Measurements from ENCODE around the gene NPVF. TPM values are rescaled to one million over a fixed set of nuclear protein-coding genes. Genes with fewer than 3 reads are reported as not detected.

Gene NPVF
- total and polyA plus RNA-seq, 3 experiments from 2014 or later, result not detected

DNA sequence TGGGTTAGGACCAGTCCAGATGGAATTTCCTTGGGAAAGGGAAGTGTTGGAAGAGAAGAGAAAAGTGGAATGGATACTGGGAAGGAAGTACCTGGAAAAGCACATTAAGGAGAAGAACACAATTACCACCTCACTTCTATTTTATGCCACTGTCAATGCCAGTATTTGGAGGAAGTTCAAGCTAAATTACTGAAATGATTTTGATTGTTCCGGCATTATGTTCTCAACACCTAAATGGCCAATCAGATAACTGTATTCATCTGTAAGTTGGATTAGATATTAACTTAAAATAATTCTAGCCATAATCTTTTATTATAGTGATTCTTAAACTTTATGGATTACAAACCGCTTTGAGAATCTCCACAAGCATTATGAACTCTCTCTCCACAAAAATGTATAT, 7.3 kb downstream of the NPVF start:
- Mint-ChIP-seq H3K4me3 (no peak overlapping the region), H3K36me3 (peaks cover 0 to 1% (median 0%) of the 10 kb centered on the region in 3 donors), H3K9me3 (peaks cover 0 to 1% (median 0%) of the 10 kb centered on the region in 5 donors), H3K27me3 (peaks cover 8 to 72% of the 10 kb centered on the region in 2 donors), H3K4me1 (no peaks in the 10 kb centered on the region), H3K27ac (no peak overlapping the region)
- Histone ChIP-seq H3K27ac (ENCODE audit: low read depth, low read length) (no peak overlapping the region), H3K4me3 (ENCODE audit: low read length) (no peak overlapping the region), H3K27me3 (ENCODE audit: insufficient read depth, low read length, poor library complexity, severe bottlenecking) (peaks cover 8% of the 10 kb centered on the region), H3K36me3 (ENCODE audit: insufficient read depth, low read length) (no peaks in the 10 kb centered on the region), H3K4me1 (ENCODE audit: insufficient read depth, low read length) (no peaks in the 10 kb centered on the region), H3K9me3 (ENCODE audit: low read length) (no peaks in the 10 kb centered on the region)
- POLR2A ChIA-PET, result interaction anchor here (0.8 kb wide), 1 partner anchor 1085 kb away, joined by 3 read pairs; no protein-coding TSS in a partner anchor
- CTCF ChIA-PET, result no interaction called here
- DNase-seq, result no peak

GRCh38 chr7:25218191-25218590, 10.1 kb downstream of the NPVF start:
- no peak overlapping the region for H3K27ac ChIP-seq (ENCODE audit: low read depth, low read length)
- H3K4me3 ChIP-seq (ENCODE audit: low read length), result no peak overlapping the region
- H3K27ac Mint-ChIP-seq, result no peak overlapping the region
- no peaks in the 10 kb centered on the region for H3K4me1 ChIP-seq (ENCODE audit: insufficient read depth, low read length)
- H3K36me3 ChIP-seq (ENCODE audit: insufficient read depth, low read length), result no peaks in the 10 kb centered on the region
- no peaks in the 10 kb centered on the region for H3K9me3 Mint-ChIP-seq
- no peaks in the 10 kb centered on the region for H3K9me3 ChIP-seq (ENCODE audit: low read length)
- no peak for DNase-seq
- POLR2A ChIA-PET, result no interaction called here
- no peaks in the 10 kb centered on the region for H3K4me1 Mint-ChIP-seq
- no peak overlapping the region for H3K4me3 Mint-ChIP-seq
- H3K27me3 Mint-ChIP-seq, result peaks cover 2 to 68% of the 10 kb centered on the region in 2 donors
- CTCF ChIA-PET, result no interaction called here
- peaks cover 0 to 1% (median 0%) of the 10 kb centered on the region in 3 donors for H3K36me3 Mint-ChIP-seq
- no peaks in the 10 kb centered on the region for H3K27me3 ChIP-seq (ENCODE audit: insufficient read depth, low read length, poor library complexity, severe bottlenecking)

- DNase-seq, result peak in 1 of 5 donors; percentile 18
- Histone ChIP-seq H3K9me3 (ENCODE audit: low read length) (no peaks in the 10 kb centered on the region), H3K4me1 (ENCODE audit: insufficient read depth, low read length) (no peaks in the 10 kb centered on the region), H3K27me3 (ENCODE audit: insufficient read depth, low read length, poor library complexity, severe bottlenecking) (no peaks in the 10 kb centered on the region), H3K36me3 (ENCODE audit: insufficient read depth, low read length) (no peaks in the 10 kb centered on the region), H3K4me3 (ENCODE audit: low read length) (no peak overlapping the region), H3K27ac (ENCODE audit: low read depth, low read length) (no peak overlapping the region)
- Mint-ChIP-seq H3K36me3 (peaks cover 0 to 1% (median 0%) of the 10 kb centered on the region in 3 donors), H3K27me3 (peaks cover 8 to 64% of the 10 kb centered on the region in 2 donors), H3K4me1 (no peaks in the 10 kb centered on the region), H3K9me3 (no peaks in the 10 kb centered on the region), H3K4me3 (no peak overlapping the region), H3K27ac (no peak overlapping the region)
- ChIA-PET CTCF (interaction anchor here (0.8 to 1.3 kb wide), 4 partner anchors 9 to 36 kb away, joined by 3 to 4 read pairs (median 4); partner anchors contain the start of gene NPVF), POLR2A (no interaction called here)
Observed at GRCh38 chr7:25216837-25217236, 11.4 kb downstream of the NPVF start.

DNA sequence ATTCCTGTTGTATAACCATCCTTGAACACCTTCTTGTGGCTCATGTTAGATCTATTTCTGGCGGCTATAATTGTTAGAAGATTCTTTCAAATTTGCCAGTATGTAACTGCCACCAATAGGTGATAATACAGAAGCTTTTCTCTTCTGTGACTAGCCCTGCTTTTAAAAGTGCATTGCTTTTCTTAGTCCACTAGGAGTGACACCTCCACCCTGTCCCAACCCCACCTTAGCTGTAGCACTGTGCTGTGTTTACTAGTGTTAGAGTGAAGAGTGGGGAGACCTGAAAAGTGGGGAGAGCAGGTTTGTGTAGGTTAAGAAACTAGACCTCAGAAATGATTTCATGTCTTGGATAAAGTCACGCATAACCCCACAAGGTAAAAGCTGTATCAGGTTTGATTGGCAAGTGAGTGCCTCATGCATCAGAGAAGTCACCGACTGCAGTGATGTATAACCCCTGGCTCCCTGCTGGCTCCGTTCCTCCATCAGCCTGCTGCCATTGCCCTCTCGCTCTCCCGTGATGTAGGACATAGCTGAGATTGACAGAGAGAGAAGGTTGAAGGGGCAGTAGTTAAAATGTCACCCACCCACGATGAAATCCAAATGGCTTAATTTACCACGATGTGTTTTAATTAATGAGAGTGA, 12.5 kb downstream of the NPVF start:
- Mint-ChIP-seq H3K4me3 (no peak overlapping the region), H3K4me1 (peaks cover 0 to 2% (median 0%) of the 10 kb centered on the region in 3 donors), H3K27me3 (peaks cover 14 to 65% of the 10 kb centered on the region in 2 donors), H3K36me3 (no peaks in the 10 kb centered on the region), H3K27ac (no peak overlapping the region), H3K9me3 (no peaks in the 10 kb centered on the region)
- Histone ChIP-seq H3K27ac (ENCODE audit: low read depth, low read length) (no peak overlapping the region), H3K4me3 (ENCODE audit: low read length) (no peak overlapping the region), H3K9me3 (ENCODE audit: low read length) (no peaks in the 10 kb centered on the region), H3K36me3 (ENCODE audit: insufficient read depth, low read length) (no peaks in the 10 kb centered on the region), H3K27me3 (ENCODE audit: insufficient read depth, low read length, poor library complexity, severe bottlenecking) (no peaks in the 10 kb centered on the region), H3K4me1 (ENCODE audit: insufficient read depth, low read length) (no peaks in the 10 kb centered on the region)
- DNase-seq, result no peak
- ChIA-PET CTCF (interaction anchor here (1.0 to 1.3 kb wide), 2 partner anchors 13 to 17 kb away, joined by 3 to 4 read pairs; partner anchors contain the start of gene NPVF), POLR2A (no interaction called here)

DNA sequence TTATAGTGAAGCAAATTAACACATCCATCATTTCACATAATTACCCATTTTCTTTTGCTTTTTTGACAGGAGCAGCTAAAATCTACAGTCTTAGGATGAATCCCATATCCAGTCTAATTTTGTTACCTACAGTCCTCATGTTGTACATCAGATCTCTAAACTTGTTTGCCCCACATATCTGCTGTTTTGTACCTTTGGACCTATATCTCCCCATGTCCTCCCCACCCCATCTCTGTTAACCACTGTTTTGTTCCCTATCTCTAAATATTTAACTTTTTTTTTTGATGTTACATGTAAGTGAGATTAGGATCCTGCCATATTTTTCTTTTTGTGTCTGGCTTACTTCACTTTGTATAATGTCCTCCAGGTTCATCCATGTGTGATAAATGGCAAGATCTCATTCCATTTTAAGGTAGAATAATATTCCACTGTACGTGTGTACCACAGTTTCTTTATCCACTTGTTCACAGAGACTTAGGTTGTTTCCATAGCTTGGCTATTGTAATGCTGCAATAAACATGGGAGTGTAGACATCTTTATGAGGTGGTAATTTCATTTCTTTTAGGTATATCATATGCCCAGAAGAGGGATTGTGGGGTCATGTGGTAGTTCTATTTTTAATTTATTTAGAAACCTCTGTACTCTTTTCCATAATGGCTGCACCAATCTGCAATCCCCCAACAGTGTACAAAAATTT, 19.6 kb downstream of the NPVF start:
- peaks cover 0 to 7% (median 0%) of the 10 kb centered on the region in 5 donors for H3K9me3 Mint-ChIP-seq
- H3K4me3 Mint-ChIP-seq, result no peak overlapping the region
- Histone ChIP-seq H3K36me3 (ENCODE audit: insufficient read depth, low read length) (no peaks in the 10 kb centered on the region), H3K27ac (ENCODE audit: low read depth, low read length) (no peak overlapping the region), H3K4me3 (ENCODE audit: low read length) (no peak overlapping the region), H3K27me3 (ENCODE audit: insufficient read depth, low read length, poor library complexity, severe bottlenecking) (no peaks in the 10 kb centered on the region), H3K9me3 (ENCODE audit: low read length) (no peaks in the 10 kb centered on the region), H3K4me1 (ENCODE audit: insufficient read depth, low read length) (no peaks in the 10 kb centered on the region)
- ChIA-PET CTCF (no interaction called here), POLR2A (no interaction called here)
- H3K27me3 Mint-ChIP-seq, result peaks cover 28 to 70% of the 10 kb centered on the region in 2 donors
- no peaks in the 10 kb centered on the region for H3K36me3 Mint-ChIP-seq
- DNase-seq, result no peak
- no peak overlapping the region for H3K27ac Mint-ChIP-seq
- H3K4me1 Mint-ChIP-seq, result peaks cover 0 to 2% (median 0%) of the 10 kb centered on the region in 3 donors

GRCh38 chr7:25207887-25208286, 20.4 kb downstream of the NPVF start:
- H3K36me3 Mint-ChIP-seq, result no peaks in the 10 kb centered on the region
- peaks cover 0 to 2% (median 0%) of the 10 kb centered on the region in 3 donors for H3K4me1 Mint-ChIP-seq
- ChIA-PET POLR2A (no interaction called here), CTCF (no interaction called here)
- H3K27me3 ChIP-seq (ENCODE audit: insufficient read depth, low read length, poor library complexity, severe bottlenecking), result no peaks in the 10 kb centered on the region
- DNase-seq, result no peak
- peaks cover 28 to 72% of the 10 kb centered on the region in 2 donors for H3K27me3 Mint-ChIP-seq
- no peak overlapping the region for H3K4me3 ChIP-seq (ENCODE audit: low read length)
- H3K4me3 Mint-ChIP-seq, result no peak overlapping the region
- no peak overlapping the region for H3K27ac Mint-ChIP-seq
- H3K9me3 Mint-ChIP-seq, result peaks cover 0 to 7% (median 0%) of the 10 kb centered on the region in 5 donors
- no peaks in the 10 kb centered on the region for H3K9me3 ChIP-seq (ENCODE audit: low read length)
- H3K36me3 ChIP-seq (ENCODE audit: insufficient read depth, low read length), result no peaks in the 10 kb centered on the region
- H3K27ac ChIP-seq (ENCODE audit: low read depth, low read length), result no peak overlapping the region
- no peaks in the 10 kb centered on the region for H3K4me1 ChIP-seq (ENCODE audit: insufficient read depth, low read length)

- Mint-ChIP-seq H3K36me3 (no peaks in the 10 kb centered on the region), H3K4me1 (peaks cover 0 to 2% (median 0%) of the 10 kb centered on the region in 3 donors), H3K27me3 (peaks cover 24 to 66% of the 10 kb centered on the region in 2 donors), H3K9me3 (peaks cover 0 to 7% (median 0%) of the 10 kb centered on the region in 5 donors), H3K27ac (no peak overlapping the region), H3K4me3 (no peak overlapping the region)
- H3K9me3 ChIP-seq (ENCODE audit: low read length), result no peaks in the 10 kb centered on the region
- POLR2A ChIA-PET, result no interaction called here
- no peak for DNase-seq
- no peak overlapping the region for H3K27ac ChIP-seq (ENCODE audit: low read depth, low read length)
- CTCF ChIA-PET, result no interaction called here
- no peaks in the 10 kb centered on the region for H3K4me1 ChIP-seq (ENCODE audit: insufficient read depth, low read length)
- no peaks in the 10 kb centered on the region for H3K36me3 ChIP-seq (ENCODE audit: insufficient read depth, low read length)
- no peaks in the 10 kb centered on the region for H3K27me3 ChIP-seq (ENCODE audit: insufficient read depth, low read length, poor library complexity, severe bottlenecking)
- H3K4me3 ChIP-seq (ENCODE audit: low read length), result no peak overlapping the region
Observed at GRCh38 chr7:25206765-25207164, 21.5 kb downstream of the NPVF start.

DNA sequence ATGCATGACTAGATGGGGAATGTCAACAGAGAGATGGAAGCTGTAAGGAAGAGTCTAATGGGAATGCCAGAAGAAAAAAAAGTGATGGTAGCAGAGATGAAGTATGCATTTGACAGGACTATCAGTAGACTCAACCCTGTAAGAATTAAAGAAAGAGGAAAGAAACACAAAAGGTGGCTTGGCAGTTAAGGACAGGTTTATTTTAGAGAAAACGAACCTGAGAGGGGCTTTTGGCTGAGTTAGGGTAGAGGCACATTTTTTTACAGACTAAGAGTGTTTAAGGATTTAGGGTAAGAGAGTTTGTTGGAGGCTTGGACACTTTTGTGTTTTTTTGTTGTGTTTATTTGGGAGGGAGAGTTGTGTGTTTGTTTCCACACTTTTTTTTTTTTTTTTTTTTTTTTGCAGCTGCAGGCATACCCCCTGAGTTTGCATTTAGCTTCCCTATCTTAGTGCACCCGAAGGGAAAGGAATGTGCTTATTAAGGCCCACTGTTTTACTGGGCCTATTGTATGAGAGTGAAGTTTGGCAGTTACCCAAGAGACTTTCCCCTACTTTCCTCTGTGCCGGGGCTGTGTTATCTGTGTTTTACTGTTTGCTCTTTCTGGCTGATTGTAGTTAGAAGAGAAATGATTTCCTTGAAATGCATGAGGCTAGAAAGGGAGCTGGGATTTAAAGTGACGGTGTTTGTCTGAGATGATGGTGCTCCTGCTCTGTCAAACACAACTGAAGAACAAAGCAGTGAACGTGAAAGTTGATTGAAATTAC, 32.0 kb downstream of the NPVF start:
- H3K27me3 Mint-ChIP-seq, result peaks cover 0 to 14% of the 10 kb centered on the region in 2 donors
- Histone ChIP-seq H3K4me1 (ENCODE audit: insufficient read depth, low read length) (no peaks in the 10 kb centered on the region), H3K36me3 (ENCODE audit: insufficient read depth, low read length) (no peaks in the 10 kb centered on the region), H3K4me3 (ENCODE audit: low read length) (no peak overlapping the region), H3K27me3 (ENCODE audit: insufficient read depth, low read length, poor library complexity, severe bottlenecking) (no peaks in the 10 kb centered on the region), H3K27ac (ENCODE audit: low read depth, low read length) (no peak overlapping the region), H3K9me3 (ENCODE audit: low read length) (no peaks in the 10 kb centered on the region)
- ChIA-PET POLR2A (no interaction called here), CTCF (no interaction called here)
- no peak for DNase-seq
- no peak overlapping the region for H3K27ac Mint-ChIP-seq
- no peaks in the 10 kb centered on the region for H3K4me1 Mint-ChIP-seq
- peaks cover 0 to 6% (median 0%) of the 10 kb centered on the region in 5 donors for H3K9me3 Mint-ChIP-seq
- no peak overlapping the region for H3K4me3 Mint-ChIP-seq
- H3K36me3 Mint-ChIP-seq, result no peaks in the 10 kb centered on the region
